ENCODE measurements around the gene CNPY2.

Gene CNPY2

DNA sequence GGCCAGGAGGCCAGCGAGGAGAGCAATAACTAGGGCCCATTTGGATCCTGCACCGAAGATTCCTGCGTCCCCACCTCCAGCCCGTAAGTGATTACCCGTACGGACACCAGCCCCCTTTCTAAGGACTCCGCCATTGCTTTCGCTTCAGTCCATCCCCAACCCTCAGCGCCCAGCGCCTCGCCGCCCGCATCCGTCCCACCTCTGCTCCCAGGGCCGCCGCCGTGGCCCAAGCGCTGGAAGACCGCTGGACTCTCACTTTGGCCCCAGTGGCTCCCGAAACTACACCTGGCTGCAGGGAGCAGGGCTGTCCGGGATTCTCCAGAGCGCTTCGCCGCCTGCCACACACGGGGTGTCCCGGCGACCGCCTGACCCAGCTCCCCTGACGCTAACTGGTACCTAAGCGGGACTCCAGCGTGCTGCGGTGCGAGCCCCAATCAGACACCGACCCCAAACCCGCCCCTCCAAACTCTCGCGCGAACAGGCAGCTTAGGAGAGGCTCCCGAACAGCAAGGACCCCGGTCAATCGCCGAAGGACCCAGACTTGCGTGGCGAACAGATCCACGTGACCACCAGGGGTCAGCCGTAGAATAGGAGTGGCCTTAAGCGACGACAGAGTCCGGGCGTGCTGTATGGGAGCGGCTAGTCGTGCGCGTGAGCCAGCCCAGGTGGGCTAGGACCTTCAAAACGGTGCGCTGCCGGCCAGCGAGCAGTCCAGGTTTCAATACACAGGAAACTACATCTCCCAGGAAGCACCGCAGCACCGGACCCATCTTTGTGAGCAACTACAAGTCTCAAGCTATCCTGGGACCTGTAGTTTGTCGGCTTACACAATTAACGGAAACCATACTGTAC lies at the start of gene CNPY2:
Gene CNPY2, minus strand, starts transcription at position 367 of the 852 bp plus-strand sequence. CDS start 771 bp downstream, outside the sequence.
- peaks cover 4% of the 10 kb centered on the region; the same call in 1 of the 2 replicates for H3K36me3 ChIP-seq (ENCODE audit: low read length)

GRCh38 chr12:56362130-56363059 lies 46.6 kb upstream of the CNPY2 start, which contains the start of gene APOF:
Gene APOF (minus strand): TSS chr12:56362857. CDS start chr12:56362745, 112 bp downstream.
- Histone ChIP-seq H3K27me3 (ENCODE audit: low read length) (no peaks in the 10 kb centered on the region), H3K9ac (ENCODE audit: low read length) (no peak within 1 kb of the TSS), H3K4me3 (ENCODE audit: insufficient read depth, low read length, poor library complexity, severe bottlenecking) (no peak within 1 kb of the TSS), H3K9me3 (ENCODE audit: insufficient read depth, low read length) (no peaks in the 10 kb centered on the region), H3K4me2 (ENCODE audit: low read depth, low read length, poor library complexity, severe bottlenecking) (no peak within 1 kb of the TSS), H4K20me1 (ENCODE audit: low read depth, low read length) (no peaks in the 10 kb centered on the region), H3K79me2 (ENCODE audit: insufficient read depth, low read length) (peaks cover 14% of the 10 kb centered on the region), H3K9me2 (replicated peaks; ENCODE audit: insufficient read depth, low read length) (no peaks in the 10 kb centered on the region), H3F3A (ENCODE audit: insufficient read depth) (peaks cover 18% of the 10 kb centered on the region), H2AFZ (ENCODE audit: low read depth, low read length, severe bottlenecking) (no peak within 1 kb of the TSS), H3K36me3 (ENCODE audit: low read length) (no peaks in the 10 kb centered on the region), H3K27ac (ENCODE audit: low read depth, low read length) (no peak within 1 kb of the TSS)
- TF ChIP-seq CTCF (IDR thresholded peaks at IDR 0.05; ENCODE audit: insufficient read depth, low read length, poor library complexity, severe bottlenecking) = no peak
- no peak for TF ChIP-seq EZH2phosphoT487 (conservative IDR thresholded peaks at IDR 0.05; ENCODE audit: low read length)

More for the DNA sequence above, at the start of gene CNPY2:
- H3K4me2 ChIP-seq (ENCODE audit: low read depth, low read length, poor library complexity, severe bottlenecking) = peak within 1 kb of the TSS; percentile 83
- H3K27ac ChIP-seq (ENCODE audit: low read depth, low read length) = peak within 1 kb of the TSS; percentile 66
- H3K9me2 ChIP-seq (replicated peaks; ENCODE audit: insufficient read depth, low read length) = no peaks in the 10 kb centered on the region
- peak within 1 kb of the TSS; percentile 35 for H2AFZ ChIP-seq (ENCODE audit: low read depth, low read length, severe bottlenecking)
- H3K79me2 ChIP-seq (ENCODE audit: insufficient read depth, low read length) = peaks cover 17% of the 10 kb centered on the region
- no peaks in the 10 kb centered on the region for H4K20me1 ChIP-seq (ENCODE audit: low read depth, low read length)
- H3K4me3 ChIP-seq (ENCODE audit: insufficient read depth, low read length, poor library complexity, severe bottlenecking) = peak within 1 kb of the TSS; percentile 81
- H3F3A ChIP-seq (ENCODE audit: insufficient read depth) = peaks cover 4% of the 10 kb centered on the region
- TF ChIP-seq CTCF (IDR thresholded peaks at IDR 0.05; ENCODE audit: insufficient read depth, low read length, poor library complexity, severe bottlenecking) = no peak
- no peak for TF ChIP-seq EZH2phosphoT487 (conservative IDR thresholded peaks at IDR 0.05; ENCODE audit: low read length)
- peak within 1 kb of the TSS; percentile 82 for H3K9ac ChIP-seq (ENCODE audit: low read length)
- no peaks in the 10 kb centered on the region for H3K27me3 ChIP-seq (ENCODE audit: low read length)
- H3K9me3 ChIP-seq (ENCODE audit: insufficient read depth, low read length) = no peaks in the 10 kb centered on the region

- Histone ChIP-seq H3K27ac (ENCODE audit: low read depth, low read length) (no peak overlapping the region), H3K4me2 (ENCODE audit: low read depth, low read length, poor library complexity, severe bottlenecking) (peak overlapping the region; percentile 84)
These were observed 45.8 kb upstream of the CNPY2 start for GRCh38 chr12:56361487-56362129.

More at GRCh38 chr12:56361487-56362129, 45.8 kb upstream of the CNPY2 start:
- H3K9me2 ChIP-seq (replicated peaks; ENCODE audit: insufficient read depth, low read length) = no peaks in the 10 kb centered on the region
- TF ChIP-seq CTCF (IDR thresholded peaks at IDR 0.05; ENCODE audit: insufficient read depth, low read length, poor library complexity, severe bottlenecking) = no peak
- TF ChIP-seq EZH2phosphoT487 (conservative IDR thresholded peaks at IDR 0.05; ENCODE audit: low read length) = no peak
- no peaks in the 10 kb centered on the region for H3K9me3 ChIP-seq (ENCODE audit: insufficient read depth, low read length)
- no peaks in the 10 kb centered on the region for H3K36me3 ChIP-seq (ENCODE audit: low read length)
- peaks cover 18% of the 10 kb centered on the region for H3F3A ChIP-seq (ENCODE audit: insufficient read depth)
- peaks cover 14% of the 10 kb centered on the region for H3K79me2 ChIP-seq (ENCODE audit: insufficient read depth, low read length)
- H3K27me3 ChIP-seq (ENCODE audit: low read length) = no peaks in the 10 kb centered on the region
- H3K9ac ChIP-seq (ENCODE audit: low read length) = no peak overlapping the region
- no peak overlapping the region for H2AFZ ChIP-seq (ENCODE audit: low read depth, low read length, severe bottlenecking)
- no peak overlapping the region for H3K4me3 ChIP-seq (ENCODE audit: insufficient read depth, low read length, poor library complexity, severe bottlenecking)
- no peaks in the 10 kb centered on the region for H4K20me1 ChIP-seq (ENCODE audit: low read depth, low read length)
